ENCODE measurements around the gene TAS2R39.

TAS2R39 gene

GRCh38 chr7:143214789-143215679 lies 31.8 kb downstream of the TAS2R39 start:
- DNase-seq (ENCODE audit: extremely low spot score, insufficient read length, low read depth) (peak; percentile 60), FAIRE-seq (peak; percentile 94)

- FAIRE-seq (no peak), DNase-seq (ENCODE audit: extremely low spot score, insufficient read length, low read depth) (no peak)
Measured at GRCh38 chr7:143216151-143216550, 32.9 kb downstream of the TAS2R39 start.

GRCh38 chr7:143216686-143217085 lies 33.5 kb downstream of the TAS2R39 start:
- FAIRE-seq (no peak), DNase-seq (ENCODE audit: extremely low spot score, insufficient read length, low read depth) (no peak)

- no peak for FAIRE-seq
- DNase-seq (ENCODE audit: extremely low spot score, insufficient read length, low read depth), result no peak
Measured at GRCh38 chr7:143217806-143218205, 34.6 kb downstream of the TAS2R39 start.

GRCh38 chr7:143221286-143221685 lies 38.1 kb downstream of the TAS2R39 start:
- FAIRE-seq (no peak), DNase-seq (ENCODE audit: extremely low spot score, insufficient read length, low read depth) (no peak)

- no peak for DNase-seq (ENCODE audit: extremely low spot score, insufficient read length, low read depth)
- no peak for FAIRE-seq
Measured at GRCh38 chr7:143221737-143222136, 38.5 kb downstream of the TAS2R39 start, which contains the start of gene TAS2R40. Gene TAS2R40 (plus strand): TSS chr7:143222037. CDS start chr7:143222079, 42 bp downstream.

GRCh38 chr7:143222782-143223181 lies 39.6 kb downstream of the TAS2R39 start:
- no peak for FAIRE-seq
- DNase-seq (ENCODE audit: extremely low spot score, insufficient read length, low read depth), result no peak

- FAIRE-seq (no peak), DNase-seq (ENCODE audit: extremely low spot score, insufficient read length, low read depth) (no peak)
Measured at GRCh38 chr7:143223784-143224183, 40.6 kb downstream of the TAS2R39 start.

- FAIRE-seq (no peak), DNase-seq (ENCODE audit: extremely low spot score, insufficient read length, low read depth) (no peak)
Measured at GRCh38 chr7:143225047-143225446, 41.8 kb downstream of the TAS2R39 start.

- DNase-seq (ENCODE audit: extremely low spot score, insufficient read length, low read depth) (no peak), FAIRE-seq (no peak)
Measured at GRCh38 chr7:143227806-143228205, 44.6 kb downstream of the TAS2R39 start.

GRCh38 chr7:143229054-143229790 lies 46.0 kb downstream of the TAS2R39 start:
- DNase-seq (ENCODE audit: extremely low spot score, insufficient read length, low read depth) (no peak), FAIRE-seq (no peak)

- FAIRE-seq (no peak), DNase-seq (ENCODE audit: extremely low spot score, insufficient read length, low read depth) (no peak)
Measured at GRCh38 chr7:143230602-143231457, 47.6 kb downstream of the TAS2R39 start.
